Nephron (organoid): ENCODE data around the gene AQR.

ENCODE experiments used
- H3K27ac Mint-ChIP-seq, 3 experiments: 2 replicates each; pipeline ENCODE4 v1.8.0; 2020; ENCODE audit warnings: mixed read lengths in 3 of 3, mild to moderate bottlenecking in 2 of 3, moderate library complexity in 1 of 3
- H3K27me3 Mint-ChIP-seq: 2 replicates; pipeline ENCODE4 v1.8.0; 2021; ENCODE audit warnings: low read depth, mild to moderate bottlenecking, moderate library complexity, mixed read lengths
- H3K36me3 Mint-ChIP-seq: 2 replicates; pipeline ENCODE4 v1.8.0; 2020; ENCODE audit warnings: low read depth, mixed read lengths
- H3K4me1 Mint-ChIP-seq: 2 replicates; pipeline ENCODE4 v1.8.0; 2020; ENCODE audit warnings: mixed read lengths
- H3K4me3 Mint-ChIP-seq, 3 experiments: 2 replicates each; pipeline ENCODE4 v1.8.0; 2020; ENCODE audit warnings: mild to moderate bottlenecking in 3 of 3, mixed read lengths in 3 of 3, moderate library complexity in 2 of 3
- H3K9me3 Mint-ChIP-seq: 2 replicates; pipeline ENCODE4 v1.8.0; 2020; ENCODE audit warnings: mixed read lengths
- TF ChIP-seq, protein P1 (sequence below), 3 experiments: fragments of 200-600 bp; sonication (generic); IDR thresholded peaks; one replicate each; pipeline ENCODE4 v1.5.0; 2021; ENCODE audit warnings: antibody characterized with exemption in 3 of 3; ENCODE audit not compliant: unreplicated experiment in 3 of 3

The AQR gene

GRCh38 chr15:34828145-34828911 is 141.2 kb downstream of the AQR start:
- Mint-ChIP-seq H3K9me3 (no peaks in the 10 kb centered on the region), H3K27ac (no peak overlapping the region), H3K4me3 (no peak overlapping the region), H3K36me3 (no peaks in the 10 kb centered on the region), H3K27me3 (peaks cover 4% of the 10 kb centered on the region), H3K4me1 (no peaks in the 10 kb centered on the region)
- TF ChIP-seq, protein P1, sequence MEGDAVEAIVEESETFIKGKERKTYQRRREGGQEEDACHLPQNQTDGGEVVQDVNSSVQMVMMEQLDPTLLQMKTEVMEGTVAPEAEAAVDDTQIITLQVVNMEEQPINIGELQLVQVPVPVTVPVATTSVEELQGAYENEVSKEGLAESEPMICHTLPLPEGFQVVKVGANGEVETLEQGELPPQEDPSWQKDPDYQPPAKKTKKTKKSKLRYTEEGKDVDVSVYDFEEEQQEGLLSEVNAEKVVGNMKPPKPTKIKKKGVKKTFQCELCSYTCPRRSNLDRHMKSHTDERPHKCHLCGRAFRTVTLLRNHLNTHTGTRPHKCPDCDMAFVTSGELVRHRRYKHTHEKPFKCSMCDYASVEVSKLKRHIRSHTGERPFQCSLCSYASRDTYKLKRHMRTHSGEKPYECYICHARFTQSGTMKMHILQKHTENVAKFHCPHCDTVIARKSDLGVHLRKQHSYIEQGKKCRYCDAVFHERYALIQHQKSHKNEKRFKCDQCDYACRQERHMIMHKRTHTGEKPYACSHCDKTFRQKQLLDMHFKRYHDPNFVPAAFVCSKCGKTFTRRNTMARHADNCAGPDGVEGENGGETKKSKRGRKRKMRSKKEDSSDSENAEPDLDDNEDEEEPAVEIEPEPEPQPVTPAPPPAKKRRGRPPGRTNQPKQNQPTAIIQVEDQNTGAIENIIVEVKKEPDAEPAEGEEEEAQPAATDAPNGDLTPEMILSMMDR (IDR thresholded peaks at IDR 0.05; ENCODE audit: unreplicated experiment in 3 of 3) = no peak

DNA sequence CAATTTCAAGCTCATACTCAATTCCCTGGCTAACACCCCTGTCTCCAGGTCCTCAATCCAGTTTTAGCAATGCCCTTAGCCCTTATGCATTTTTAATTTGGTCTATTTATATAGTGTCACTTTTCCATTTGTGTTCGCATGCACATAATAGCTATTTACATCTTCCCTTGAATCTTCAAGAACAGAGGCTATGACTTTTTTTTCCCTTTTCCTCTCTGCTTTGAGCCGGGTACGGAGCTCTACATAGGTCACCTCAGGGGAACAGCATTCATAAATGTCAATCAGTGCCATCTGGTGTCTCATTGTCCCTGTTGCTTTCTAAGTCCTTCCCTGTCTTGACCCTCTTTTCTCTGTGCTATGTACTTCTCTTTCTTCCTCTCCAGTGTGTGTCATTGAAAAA is 147.7 kb downstream of the AQR start:
- Mint-ChIP-seq H3K9me3 (no peaks in the 10 kb centered on the region), H3K4me3 (no peak overlapping the region), H3K4me1 (no peaks in the 10 kb centered on the region), H3K36me3 (no peaks in the 10 kb centered on the region), H3K27ac (no peak overlapping the region), H3K27me3 (peaks cover 12% of the 10 kb centered on the region)
- TF ChIP-seq, protein P1 (IDR thresholded peaks at IDR 0.05; ENCODE audit: unreplicated experiment in 3 of 3) = no peak

DNA sequence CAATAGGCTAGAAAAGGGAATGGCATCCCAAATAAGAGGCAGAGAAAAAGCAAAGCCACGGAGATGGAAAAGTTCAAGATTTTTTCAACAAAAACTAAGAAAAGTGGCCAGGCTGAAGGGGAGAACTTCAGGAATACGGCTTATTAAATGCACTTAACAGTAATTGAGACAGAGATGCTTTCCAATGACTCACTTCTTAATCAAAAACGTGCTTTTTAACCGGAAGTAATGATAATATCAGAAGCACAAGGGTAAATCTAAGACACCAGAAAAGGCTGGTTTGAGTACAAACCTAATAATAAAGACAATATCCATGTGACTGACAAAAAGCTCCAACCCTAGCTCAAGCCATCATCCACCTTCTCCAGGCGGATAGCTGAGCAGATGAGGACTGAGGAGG is 149.4 kb downstream of the AQR start:
- Mint-ChIP-seq H3K4me1 (no peaks in the 10 kb centered on the region), H3K9me3 (no peaks in the 10 kb centered on the region), H3K4me3 (no peak overlapping the region), H3K36me3 (no peaks in the 10 kb centered on the region), H3K27me3 (peaks cover 9% of the 10 kb centered on the region), H3K27ac (no peak overlapping the region)
- TF ChIP-seq, protein P1 (IDR thresholded peaks at IDR 0.05; ENCODE audit: unreplicated experiment in 3 of 3) = no peak

GRCh38 chr15:34818526-34818925 is 151.0 kb downstream of the AQR start:
- Mint-ChIP-seq H3K9me3 (peaks cover 3% of the 10 kb centered on the region), H3K27ac (no peak overlapping the region), H3K4me3 (no peak overlapping the region), H3K27me3 (peaks cover 13% of the 10 kb centered on the region), H3K36me3 (no peaks in the 10 kb centered on the region), H3K4me1 (peaks cover 4% of the 10 kb centered on the region)
- TF ChIP-seq, protein P1 (IDR thresholded peaks at IDR 0.05; ENCODE audit: unreplicated experiment in 3 of 3) = no peak

DNA sequence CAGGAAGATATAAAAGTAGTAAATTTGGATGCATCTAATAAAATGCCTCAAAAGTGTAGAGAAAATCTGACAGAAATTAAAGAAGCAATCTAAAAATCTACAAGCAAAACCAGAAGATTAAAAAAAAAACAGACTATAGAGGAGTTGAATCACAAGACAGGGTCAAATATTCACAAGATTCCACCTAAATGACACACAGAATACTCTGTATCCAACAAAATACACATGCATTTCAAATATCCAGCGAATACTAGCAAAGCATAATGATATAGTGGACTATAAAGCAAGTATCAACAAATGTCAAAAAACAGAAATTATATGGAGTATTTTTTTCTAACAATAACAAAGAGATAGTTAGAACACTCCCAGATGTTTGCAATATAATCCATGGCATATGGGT is 153.7 kb downstream of the AQR start:
- H3K36me3 Mint-ChIP-seq = no peaks in the 10 kb centered on the region
- no peak overlapping the region for H3K4me3 Mint-ChIP-seq
- H3K27ac Mint-ChIP-seq = no peak overlapping the region
- TF ChIP-seq, protein P1 (IDR thresholded peaks at IDR 0.05; ENCODE audit: unreplicated experiment in 3 of 3) = no peak
- H3K4me1 Mint-ChIP-seq = peaks cover 14% of the 10 kb centered on the region
- H3K9me3 Mint-ChIP-seq = peaks cover 3% of the 10 kb centered on the region
- peaks cover 10% of the 10 kb centered on the region for H3K27me3 Mint-ChIP-seq
